ENCODE measurements around the gene BBC3. TPM values are rescaled to one million over a fixed set of nuclear protein-coding genes. Genes with fewer than 3 reads are reported as not detected.

The BBC3 gene
- polyA plus RNA-seq, 1 donor (not counting 4 experiments of a cell fraction or from before 2014, with no cell fraction given) = 1.1 TPM

GRCh38 chr19:47221890-47222289 is 9.1 kb downstream of the BBC3 start:
- Histone ChIP-seq H3K79me2 (ENCODE audit: control insufficient read depth, insufficient read depth, low read length) (no peaks in the 10 kb centered on the region), H3K27ac (ENCODE audit: control insufficient read depth, insufficient read depth, low read length) (no peak overlapping the region), H3K36me3 (ENCODE audit: control insufficient read depth in 2 of 2, extremely low read depth in 1 of 2, insufficient read depth in 2 of 2, low read length in 2 of 2) (peaks cover 0 to 3% of the 10 kb centered on the region in 2 experiments), H3K4me1 (ENCODE audit: control insufficient read depth, extremely low read depth, insufficient read depth, low read length) (peaks cover 10% of the 10 kb centered on the region), H3K27me3 (ENCODE audit: control insufficient read depth, extremely low read depth, insufficient read depth, low read length) (no peaks in the 10 kb centered on the region), H3K9ac (ENCODE audit: control insufficient read depth, extremely low read depth, insufficient read depth, low read length) (no peak overlapping the region), H2AFZ (ENCODE audit: control insufficient read depth, low read length) (no peak overlapping the region), H3K4me3 (ENCODE audit: control insufficient read depth in 2 of 3, extremely low read depth in 1 of 3, insufficient read depth in 2 of 3, low read depth in 1 of 3, low read length in 3 of 3) (no peak overlapping the region), H4K20me1 (ENCODE audit: control insufficient read depth, extremely low read depth, insufficient read depth, low read length) (no peaks in the 10 kb centered on the region), H3K9me3 (ENCODE audit: control insufficient read depth, low read depth, low read length) (no peaks in the 10 kb centered on the region), H3K4me2 (ENCODE audit: control insufficient read depth, extremely low read depth, insufficient read depth, low read depth, low read length) (no peak overlapping the region), H3K9me1 (ENCODE audit: control insufficient read depth, extremely low read depth, insufficient read depth, low read length) (no peaks in the 10 kb centered on the region)
- dilution Hi-C loops (cut with MboI; ENCODE audit: extremely low pct_ligation_motif_present, low sequenced_read_pairs) = no loop called here
- no peak for DNase-seq (ENCODE audit: low read depth, low spot score)
- TF ChIP-seq EZH2 (IDR thresholded peaks at IDR 0.05; ENCODE audit: low read length) = no peak
- TF ChIP-seq, protein P1, sequence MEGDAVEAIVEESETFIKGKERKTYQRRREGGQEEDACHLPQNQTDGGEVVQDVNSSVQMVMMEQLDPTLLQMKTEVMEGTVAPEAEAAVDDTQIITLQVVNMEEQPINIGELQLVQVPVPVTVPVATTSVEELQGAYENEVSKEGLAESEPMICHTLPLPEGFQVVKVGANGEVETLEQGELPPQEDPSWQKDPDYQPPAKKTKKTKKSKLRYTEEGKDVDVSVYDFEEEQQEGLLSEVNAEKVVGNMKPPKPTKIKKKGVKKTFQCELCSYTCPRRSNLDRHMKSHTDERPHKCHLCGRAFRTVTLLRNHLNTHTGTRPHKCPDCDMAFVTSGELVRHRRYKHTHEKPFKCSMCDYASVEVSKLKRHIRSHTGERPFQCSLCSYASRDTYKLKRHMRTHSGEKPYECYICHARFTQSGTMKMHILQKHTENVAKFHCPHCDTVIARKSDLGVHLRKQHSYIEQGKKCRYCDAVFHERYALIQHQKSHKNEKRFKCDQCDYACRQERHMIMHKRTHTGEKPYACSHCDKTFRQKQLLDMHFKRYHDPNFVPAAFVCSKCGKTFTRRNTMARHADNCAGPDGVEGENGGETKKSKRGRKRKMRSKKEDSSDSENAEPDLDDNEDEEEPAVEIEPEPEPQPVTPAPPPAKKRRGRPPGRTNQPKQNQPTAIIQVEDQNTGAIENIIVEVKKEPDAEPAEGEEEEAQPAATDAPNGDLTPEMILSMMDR (optimal IDR thresholded peaks at IDR 0.05 in 1 of 3, IDR thresholded peaks at IDR 0.05 in 1 of 3, conservative IDR thresholded peaks at IDR 0.05 in 1 of 3; ENCODE audit: extremely low read depth in 1 of 3, insufficient read depth in 2 of 3, low read length in 3 of 3) = no peak
- no peak for FAIRE-seq

DNA sequence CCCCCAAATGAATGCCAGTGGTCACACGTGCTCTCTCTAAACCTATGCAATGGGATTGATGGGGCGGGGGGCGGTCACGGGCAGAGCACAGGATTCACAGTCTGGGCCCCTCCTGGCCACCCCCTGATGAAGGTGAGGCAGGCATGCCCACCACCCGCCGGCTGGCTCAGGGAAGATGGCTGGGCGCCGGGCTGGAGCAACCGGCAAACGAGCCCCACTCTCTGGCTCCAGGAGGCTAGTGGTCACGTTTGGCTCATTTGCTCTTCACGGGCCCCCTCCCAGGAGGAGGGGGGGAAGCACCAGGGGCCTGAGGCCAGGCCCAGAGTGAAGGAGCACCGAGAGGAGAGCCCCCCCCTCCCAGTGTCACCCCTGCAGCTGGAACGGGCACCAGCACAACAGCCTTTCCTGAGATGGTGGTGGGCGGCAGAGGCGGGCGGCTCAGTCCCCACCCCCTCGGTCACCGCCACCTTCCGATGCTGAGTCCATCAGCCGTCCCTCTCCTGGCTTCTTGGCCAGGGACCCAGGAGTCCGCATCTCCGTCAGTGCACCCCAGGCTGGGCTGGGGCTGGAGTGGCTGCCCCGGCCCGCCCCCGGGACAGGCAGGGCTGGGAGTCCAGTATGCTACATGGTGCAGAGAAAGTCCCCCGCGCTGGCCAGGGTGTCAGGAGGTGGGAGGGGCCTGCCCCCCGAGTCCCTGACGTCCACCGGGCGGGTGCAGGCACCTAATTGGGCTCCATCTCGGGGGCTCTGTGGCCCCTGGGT is 9.7 kb downstream of the BBC3 start:
- Histone ChIP-seq H3K9ac (ENCODE audit: control insufficient read depth, extremely low read depth, insufficient read depth, low read length) (no peak overlapping the region), H3K36me3 (ENCODE audit: control insufficient read depth in 2 of 2, extremely low read depth in 1 of 2, insufficient read depth in 2 of 2, low read length in 2 of 2) (peaks cover 0 to 3% of the 10 kb centered on the region in 2 experiments), H4K20me1 (ENCODE audit: control insufficient read depth, extremely low read depth, insufficient read depth, low read length) (no peaks in the 10 kb centered on the region), H3K4me3 (ENCODE audit: control insufficient read depth in 2 of 3, extremely low read depth in 1 of 3, insufficient read depth in 2 of 3, low read depth in 1 of 3, low read length in 3 of 3) (no peak overlapping the region), H3K9me1 (ENCODE audit: control insufficient read depth, extremely low read depth, insufficient read depth, low read length) (no peaks in the 10 kb centered on the region), H3K9me3 (ENCODE audit: control insufficient read depth, low read depth, low read length) (no peaks in the 10 kb centered on the region), H3K27ac (ENCODE audit: control insufficient read depth, insufficient read depth, low read length) (no peak overlapping the region), H2AFZ (ENCODE audit: control insufficient read depth, low read length) (no peak overlapping the region), H3K4me1 (ENCODE audit: control insufficient read depth, extremely low read depth, insufficient read depth, low read length) (peaks cover 4% of the 10 kb centered on the region), H3K79me2 (ENCODE audit: control insufficient read depth, insufficient read depth, low read length) (no peaks in the 10 kb centered on the region), H3K4me2 (ENCODE audit: control insufficient read depth, extremely low read depth, insufficient read depth, low read depth, low read length) (no peak overlapping the region), H3K27me3 (ENCODE audit: control insufficient read depth, extremely low read depth, insufficient read depth, low read length) (no peaks in the 10 kb centered on the region)
- no peak for FAIRE-seq
- no peak for DNase-seq (ENCODE audit: low read depth, low spot score)
- dilution Hi-C loops (cut with MboI; ENCODE audit: extremely low pct_ligation_motif_present, low sequenced_read_pairs) = no loop called here
- TF ChIP-seq, protein P1 (optimal IDR thresholded peaks at IDR 0.05 in 1 of 3, IDR thresholded peaks at IDR 0.05 in 1 of 3, conservative IDR thresholded peaks at IDR 0.05 in 1 of 3; ENCODE audit: extremely low read depth in 1 of 3, insufficient read depth in 2 of 3, low read length in 3 of 3) = no peak
- TF ChIP-seq EZH2 (IDR thresholded peaks at IDR 0.05; ENCODE audit: low read length) = no peak
